ENCODE data around the gene UBALD2. TPM values are rescaled to one million over a fixed set of nuclear protein-coding genes. Genes with fewer than 3 reads are reported as not detected.

UBALD2 gene
- total and polyA plus RNA-seq, 2 donors (not counting 3 experiments of a cell fraction or from before 2014, with no cell fraction given) = 46.9 to 70.9 TPM

DNA sequence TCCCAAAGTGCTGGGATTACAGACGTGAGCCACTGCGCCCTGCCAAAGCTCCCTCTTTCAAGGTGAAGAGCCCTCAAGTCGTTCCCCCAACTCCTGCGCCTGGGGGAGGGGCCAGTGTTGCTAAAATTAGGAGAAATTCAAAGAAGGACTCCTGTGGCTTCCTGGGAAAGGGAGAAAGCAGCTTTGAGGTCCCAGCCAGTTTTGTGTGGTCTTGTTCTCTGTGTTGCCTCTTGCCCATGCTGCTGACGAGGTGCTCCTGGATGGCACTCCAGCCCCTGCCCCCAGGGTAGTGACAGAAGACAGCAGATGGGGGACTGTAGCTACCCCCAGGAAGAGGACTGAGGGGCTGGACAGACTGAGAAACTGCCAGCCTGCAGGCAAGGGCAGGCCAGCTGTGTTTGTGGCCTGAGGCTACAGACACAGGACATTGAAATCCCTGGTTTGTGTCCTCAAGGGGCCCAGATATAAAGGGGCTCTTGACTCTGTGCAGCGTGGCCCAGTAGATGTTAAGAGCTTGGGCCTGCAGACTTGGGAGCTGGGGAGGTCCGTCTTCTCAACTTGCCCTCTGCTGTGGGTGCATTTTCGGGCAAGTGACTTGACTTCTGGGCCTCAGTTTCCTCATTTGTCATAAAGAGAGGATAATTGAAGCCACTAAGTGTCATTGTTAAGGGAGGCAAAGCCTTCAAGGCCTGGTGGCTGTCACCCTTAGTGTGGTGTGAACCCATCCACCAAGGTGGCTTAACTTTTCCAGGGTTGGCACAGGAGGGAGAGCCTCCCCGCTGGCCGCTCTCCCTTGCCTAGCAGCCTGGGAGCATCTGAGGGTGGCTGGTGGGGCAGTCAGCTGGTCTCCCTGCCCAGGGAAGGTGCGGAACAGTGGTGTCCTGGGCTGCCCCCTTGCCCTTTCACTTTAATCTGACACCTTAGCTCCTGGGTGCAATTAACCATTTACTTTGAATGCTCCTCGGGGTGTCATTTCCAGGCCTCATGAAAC, 4.1 kb downstream of the UBALD2 start:
- POLR2A ChIA-PET = no interaction called here
- dilution Hi-C loops (cut with MboI; ENCODE audit: extremely low pct_ligation_motif_present, low sequenced_read_pairs) = no loop called here

More for the DNA sequence above, 4.1 kb downstream of the UBALD2 start:
- intact Hi-C loops (cut with micrococcal nuclease) = loop anchor here (1.0 kb wide), 1 partner anchor 364 kb away; no protein-coding TSS in a partner anchor
- peaks cover 22% of the 10 kb centered on the region for H3K4me1 ChIP-seq (ENCODE audit: control insufficient read depth, extremely low read depth, insufficient read depth, low read length)
- no peak overlapping the region for H3K27ac ChIP-seq (ENCODE audit: insufficient read depth, low read depth, low read length)
- peaks cover 39% of the 10 kb centered on the region for H3K79me2 ChIP-seq (ENCODE audit: control insufficient read depth, insufficient read depth, low read length)
- FAIRE-seq (no peak), DNase-seq (ENCODE audit: low read depth, low spot score) (no peak)
- H4K20me1 ChIP-seq (replicated peaks; ENCODE audit: control insufficient read depth, extremely low read depth, insufficient read depth, low read length) = no peaks in the 10 kb centered on the region
- H3K27me3 ChIP-seq (ENCODE audit: control insufficient read depth in 2 of 2, insufficient read depth in 2 of 2, low read length in 2 of 2) = no peaks in the 10 kb centered on the region
- H3K9me3 ChIP-seq (replicated peaks; ENCODE audit: control insufficient read depth, insufficient read depth, low read length) = no peaks in the 10 kb centered on the region
- no TSS peak for BruUV-seq (replicated peaks)
- CTCF ChIA-PET = interaction anchor here (0.7 to 14.1 kb wide), 5 partner anchors 10 to 148 kb away, joined by 3 to 320 read pairs (median 7); no protein-coding TSS in a partner anchor
- H3K4me2 ChIP-seq (ENCODE audit: insufficient read depth, low read length) = no peak overlapping the region
- H3K9me1 ChIP-seq (replicated peaks; ENCODE audit: control insufficient read depth, extremely low read depth, insufficient read depth, low read length) = no peaks in the 10 kb centered on the region
- H3K9ac ChIP-seq (replicated peaks; ENCODE audit: extremely low read depth, insufficient read depth, low read length) = no peak overlapping the region
- peaks cover 0 to 6% of the 10 kb centered on the region in 2 experiments for H3K36me3 ChIP-seq (ENCODE audit: control insufficient read depth in 2 of 2, extremely low read depth in 1 of 2, insufficient read depth in 2 of 2, low read length in 2 of 2)
- TF ChIP-seq EZH2 (IDR thresholded peaks at IDR 0.05; ENCODE audit: borderline replicate concordance, low read depth, low read length, severe bottlenecking) = no peak
- TF ChIP-seq POLR2A (IDR thresholded peaks at IDR 0.05; ENCODE audit: low read depth, low read length) = no peak
- no peak for TF ChIP-seq FOS (IDR thresholded peaks at IDR 0.05; ENCODE audit: borderline replicate concordance, insufficient read depth, low read length)
- TF ChIP-seq, protein P1, sequence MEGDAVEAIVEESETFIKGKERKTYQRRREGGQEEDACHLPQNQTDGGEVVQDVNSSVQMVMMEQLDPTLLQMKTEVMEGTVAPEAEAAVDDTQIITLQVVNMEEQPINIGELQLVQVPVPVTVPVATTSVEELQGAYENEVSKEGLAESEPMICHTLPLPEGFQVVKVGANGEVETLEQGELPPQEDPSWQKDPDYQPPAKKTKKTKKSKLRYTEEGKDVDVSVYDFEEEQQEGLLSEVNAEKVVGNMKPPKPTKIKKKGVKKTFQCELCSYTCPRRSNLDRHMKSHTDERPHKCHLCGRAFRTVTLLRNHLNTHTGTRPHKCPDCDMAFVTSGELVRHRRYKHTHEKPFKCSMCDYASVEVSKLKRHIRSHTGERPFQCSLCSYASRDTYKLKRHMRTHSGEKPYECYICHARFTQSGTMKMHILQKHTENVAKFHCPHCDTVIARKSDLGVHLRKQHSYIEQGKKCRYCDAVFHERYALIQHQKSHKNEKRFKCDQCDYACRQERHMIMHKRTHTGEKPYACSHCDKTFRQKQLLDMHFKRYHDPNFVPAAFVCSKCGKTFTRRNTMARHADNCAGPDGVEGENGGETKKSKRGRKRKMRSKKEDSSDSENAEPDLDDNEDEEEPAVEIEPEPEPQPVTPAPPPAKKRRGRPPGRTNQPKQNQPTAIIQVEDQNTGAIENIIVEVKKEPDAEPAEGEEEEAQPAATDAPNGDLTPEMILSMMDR (IDR thresholded peaks at IDR 0.05; ENCODE audit: extremely low read depth in 1 of 2, insufficient read depth in 1 of 2, low read depth in 1 of 2, low read length in 2 of 2) = no peak
- TF ChIP-seq GATA2 (IDR thresholded peaks at IDR 0.05; ENCODE audit: insufficient read depth, insufficient read length, low read depth, low read length) = no peak
- no peak for TF ChIP-seq JUN (IDR thresholded peaks at IDR 0.05; ENCODE audit: borderline replicate concordance, insufficient read depth, insufficient read length, low read depth)
- no peak for TF ChIP-seq MAX (IDR thresholded peaks at IDR 0.05; ENCODE audit: insufficient read depth, insufficient read length)
- no peak for TF ChIP-seq MYC (IDR thresholded peaks at IDR 0.05; ENCODE audit: low read depth, low read length)
- TF ChIP-seq POLR2AphosphoS5 (IDR thresholded peaks at IDR 0.05; ENCODE audit: insufficient read depth, low read depth, low read length) = no peak
- H2AFZ ChIP-seq (ENCODE audit: low read depth, low read length) = no peak overlapping the region
- no peak overlapping the region for H3K4me3 ChIP-seq (replicated peaks in 1 of 3; ENCODE audit: insufficient read depth in 1 of 3, low read depth in 1 of 3, low read length in 3 of 3)

Data from endothelial cell of umbilical vein (primary cell).